Kidney (tissue), 14 donors: ENCODE data around the gene ADCY2. TPM values are rescaled to one million over a fixed set of nuclear protein-coding genes. Genes with fewer than 3 reads are reported as not detected.

Experiments used
- DNase-seq, 5 donors: peaks; one replicate each; pipeline ENCODE4 v3.0.0-alpha.2; 2013 to 2020
- FAIRE-seq: peaks from 2 replicates; lab custom pipeline; 2012; peaks lifted over from hg19 to GRCh38; lab: Jason Lieb, UNC
- H3K27ac ChIP-seq, 2 donors: one replicate each; pipeline ENCODE4 v1.7.0; 2013; ENCODE audit warnings: low read depth in 2 of 2, low read length in 2 of 2, inconsistent platforms in 1 of 2
- H3K27me3 ChIP-seq: one replicate; pipeline ENCODE4 v1.7.1; 2013; ENCODE audit warnings: low read length, inconsistent platforms; ENCODE audit not compliant: control insufficient read depth, insufficient read depth
- H3K36me3 ChIP-seq, 3 donors: one replicate each; pipeline versions ENCODE4 v1.7.0 to v1.7.1; 2013; ENCODE audit warnings: low read length in 3 of 3, control low read depth in 1 of 3, inconsistent platforms in 1 of 3; ENCODE audit not compliant: insufficient read depth in 3 of 3, control insufficient read depth in 2 of 3
- H3K4me1 ChIP-seq, 3 donors: one replicate each; pipeline versions ENCODE4 v1.7.0 to v1.7.1; 2013; ENCODE audit warnings: low read length in 3 of 3, inconsistent platforms in 1 of 3, low read depth in 1 of 3; ENCODE audit not compliant: control insufficient read depth in 2 of 3, insufficient read depth in 2 of 3
- H3K4me3 ChIP-seq, 3 donors: one replicate each; pipeline versions ENCODE4 v1.7.0 to v1.8.1; 2013; ENCODE audit warnings: low read length in 3 of 3, control low read depth in 1 of 3, inconsistent platforms in 1 of 3
- H3K9ac ChIP-seq, 3 donors: one replicate each; pipeline versions ENCODE4 v1.7.0 to v1.7.1; 2013; ENCODE audit warnings: low read length in 3 of 3, control low read depth in 1 of 3, inconsistent platforms in 1 of 3
- H3K9me3 ChIP-seq, 3 donors: one replicate each; pipeline versions ENCODE4 v1.7.0 to v1.7.1; 2013; ENCODE audit warnings: low read length in 3 of 3, control low read depth in 1 of 3, inconsistent platforms in 1 of 3; ENCODE audit not compliant: control insufficient read depth in 2 of 3, insufficient read depth in 1 of 3
- CTCF ChIP-seq: IDR thresholded peaks from 3 replicates; pipeline ENCODE4 v1.5.1; 2012; ENCODE audit warnings: mild to moderate bottlenecking, moderate library complexity, borderline replicate concordance; ENCODE audit not compliant: insufficient read depth; ENCODE audit errors: extremely low read depth
- intact Hi-C: fragments of 100-400 bp; cut with DNase I; formaldehyde crosslinking; loops from one replicate; pipeline ENCODE4 v1.11.1; 2022
- polyA plus RNA-seq: library from polyadenylated mRNA; stranded (reverse); fragments of 350-450 nt; fragmentation: Illumina TruSeq; extraction: RNeasy Lipid Tissue Mini Kit (QIAGEN cat#74804); gene quantifications from one replicate; pipeline ENCODE4 v1.2.3, GENCODE V29; 2014; ENCODE audit warnings: low read depth, low replicate concordance; ENCODE audit not compliant: insufficient read depth
- total RNA-seq: library from RNA; stranded (reverse); fragmentation: NEBNext Ultra II Directional; extraction: Animal tissue kit (Norgen Biotek cat#: 25700); gene quantifications from one replicate; pipeline ENCODE4 v1.2.1, GENCODE V29; 2021
- donor health status: control.
- donor health status: control.
- donor health status: control.
- donor health status: control.
- donor health status: control.
- donor health status: DM: yes; HTN: yes; CAD: no.
- donor health status: Normal renal cell carcinoma (clear cell type).

ADCY2 gene
- total and polyA plus RNA-seq, 2 donors from 2014 or later, result 0.17 to 2.2 TPM

DNA sequence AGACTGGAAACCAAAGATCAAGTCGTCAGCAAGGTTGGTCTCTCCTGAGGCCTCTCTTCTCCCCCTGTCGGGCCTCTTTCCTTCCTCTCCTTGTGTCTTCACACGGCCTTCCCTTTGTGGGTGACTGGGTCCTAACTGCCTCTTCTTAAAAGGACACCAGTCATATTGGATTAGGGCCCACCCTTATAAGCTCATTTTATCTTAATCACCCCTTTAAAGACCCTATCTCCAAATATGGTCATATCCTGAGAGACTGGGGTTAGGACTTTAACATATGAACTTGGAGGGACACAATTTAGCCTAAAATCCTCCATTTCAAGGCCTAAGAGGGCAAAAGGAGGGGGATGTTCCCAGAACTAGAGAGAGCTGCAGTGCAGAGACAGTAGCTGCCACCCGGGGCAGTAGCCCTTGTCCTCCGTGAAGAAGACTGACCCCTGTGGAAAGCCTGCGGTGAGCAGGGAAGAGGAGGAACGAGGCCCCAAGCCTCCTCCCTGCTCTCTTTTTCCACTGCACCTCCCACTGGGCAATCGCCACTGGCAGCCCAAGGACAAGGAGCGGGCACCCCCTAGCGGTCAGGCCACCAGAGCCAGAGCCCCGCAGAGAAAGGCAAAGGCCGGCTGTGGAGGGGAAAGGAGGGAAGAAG lies 420.1 kb downstream of the ADCY2 start:
- H3K4me1 ChIP-seq, result no peaks in the 10 kb centered on the region

GRCh38 chr5:7816535-7816901 lies 420.6 kb downstream of the ADCY2 start:
- Histone ChIP-seq H3K36me3 (no peaks in the 10 kb centered on the region), H3K4me1 (no peaks in the 10 kb centered on the region), H3K9ac (no peak overlapping the region), H3K27me3 (no peaks in the 10 kb centered on the region), H3K27ac (no peak overlapping the region), H3K4me3 (no peak overlapping the region), H3K9me3 (no peaks in the 10 kb centered on the region)
- DNase-seq (no peak), FAIRE-seq (no peak)
- TF ChIP-seq CTCF, result no peak
- intact Hi-C loops, result no loop called here

More for the DNA sequence above, 420.1 kb downstream of the ADCY2 start:
- no peak overlapping the region for H3K27ac ChIP-seq
- H3K9me3 ChIP-seq, result no peaks in the 10 kb centered on the region
- no peaks in the 10 kb centered on the region for H3K27me3 ChIP-seq
- no peaks in the 10 kb centered on the region for H3K36me3 ChIP-seq
- DNase-seq, result peak; percentile 81 to 91 (median 88)
- TF ChIP-seq CTCF, result peak; percentile 92
- no peak overlapping the region for H3K4me3 ChIP-seq
- FAIRE-seq, result no peak
- intact Hi-C loops, result no loop called here
- peak overlapping the region in 1 of 3 donors; percentile 12 for H3K9ac ChIP-seq

DNA sequence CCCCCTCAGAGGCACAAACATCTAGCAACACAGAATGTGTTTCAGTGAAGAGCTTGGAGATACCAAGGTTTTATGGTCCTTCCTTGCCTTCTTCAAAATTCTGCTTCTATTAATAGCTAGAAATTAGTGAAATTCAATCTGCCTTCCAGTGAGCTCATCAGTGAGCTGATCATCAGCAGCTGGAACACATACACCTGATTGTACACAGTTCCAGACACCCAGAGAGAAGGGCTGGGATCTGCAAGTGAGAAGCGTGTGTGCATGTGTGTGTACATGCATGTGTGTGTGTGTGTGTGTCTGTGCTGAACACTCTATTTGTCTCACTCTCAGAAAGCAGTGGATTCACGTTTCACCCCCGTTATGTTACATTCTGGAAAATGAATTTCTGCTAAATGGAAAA lies 426.5 kb downstream of the ADCY2 start:
- FAIRE-seq, result no peak
- Histone ChIP-seq H3K27me3 (no peaks in the 10 kb centered on the region), H3K4me3 (no peak overlapping the region)

More for the DNA sequence above, 426.5 kb downstream of the ADCY2 start:
- TF ChIP-seq CTCF, result no peak
- Histone ChIP-seq H3K36me3 (no peaks in the 10 kb centered on the region), H3K4me1 (no peaks in the 10 kb centered on the region), H3K9me3 (no peaks in the 10 kb centered on the region), H3K27ac (no peak overlapping the region), H3K9ac (no peak overlapping the region)
- no peak for DNase-seq
- intact Hi-C loops, result no loop called here
